A549 treated with RU486 at 1 μM for 4 hours (cell line): ENCODE measurements around the gene NYAP2. TPM values are rescaled to one million over a fixed set of nuclear protein-coding genes. Genes with fewer than 3 reads are reported as not detected.

Experiments
- total RNA-seq: library from RNA; stranded (reverse); fragments of 200-300 nt; extraction: Qiagen RNA extraction; gene quantifications from 5 replicates; pipeline ENCODE4 v1.2.3, GENCODE V29; 2022; ENCODE audit warnings: low read depth

The NYAP2 gene
- total RNA-seq, result not detected in 5 replicates

DNA sequence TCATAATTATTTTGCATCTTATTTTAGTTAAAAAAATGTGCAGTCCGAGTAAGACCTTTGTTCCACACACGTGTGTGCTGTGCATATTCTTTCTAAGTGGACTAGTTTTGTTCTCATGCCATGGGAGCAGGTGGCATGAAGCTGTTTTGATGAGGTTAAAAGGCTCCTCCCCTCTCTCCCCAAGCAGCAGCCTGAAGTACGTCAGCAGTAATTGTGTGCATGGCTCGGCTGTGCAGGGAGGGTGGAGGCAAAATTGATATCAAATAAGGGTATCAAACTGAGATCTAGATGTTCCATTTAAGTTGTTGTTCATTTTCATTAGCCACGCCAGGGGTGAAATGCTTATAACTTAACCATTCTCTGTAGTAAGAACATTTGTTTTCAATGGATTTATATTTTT, at the start of gene NYAP2:
TSS of gene NYAP2 (plus strand) at position 207 of the 400 bp plus-strand sequence. CDS start 9,171 bp downstream, outside the sequence.

